Measurements from ENCODE around the gene CCDC32.

GRCh38 chr15:40538976-40539375, 25.9 kb downstream of the CCDC32 start:
- TF ChIP-seq CTCF (IDR thresholded peaks at IDR 0.05): no peak
- TF ChIP-seq CREM (CRISPR knock-in tag; IDR thresholded peaks at IDR 0.05): no peak
- no peak for TF ChIP-seq ZNF281 (CRISPR knock-in tag; IDR thresholded peaks at IDR 0.05)
- TF ChIP-seq CREB1 (CRISPR knock-in tag; IDR thresholded peaks at IDR 0.05): no peak
- TF ChIP-seq ATF3 (CRISPR knock-in tag; conservative IDR thresholded peaks at IDR 0.05): no peak
- TF ChIP-seq ETV6 (CRISPR knock-in tag; IDR thresholded peaks at IDR 0.05): no peak
- TF ChIP-seq JUN (CRISPR knock-in tag; IDR thresholded peaks at IDR 0.05): no peak
- TF ChIP-seq USF2 (CRISPR knock-in tag; IDR thresholded peaks at IDR 0.05): no peak
